ENCODE results near the gene JUN.
A peak's percentile ranks its signal among the peaks of the same experiment; 100 is the strongest.

JUN gene

GRCh38 chr1:58783993-58784757 is at the start of gene JUN:
JUN (minus strand) TSS chr1:58784047; CDS start chr1:58783070, 977 bp downstream.
- DNase-seq: peak; percentile 99

GRCh38 chr1:58833166-58833565 is 49.3 kb upstream of the JUN start:
- DNase-seq: no peak

DNA sequence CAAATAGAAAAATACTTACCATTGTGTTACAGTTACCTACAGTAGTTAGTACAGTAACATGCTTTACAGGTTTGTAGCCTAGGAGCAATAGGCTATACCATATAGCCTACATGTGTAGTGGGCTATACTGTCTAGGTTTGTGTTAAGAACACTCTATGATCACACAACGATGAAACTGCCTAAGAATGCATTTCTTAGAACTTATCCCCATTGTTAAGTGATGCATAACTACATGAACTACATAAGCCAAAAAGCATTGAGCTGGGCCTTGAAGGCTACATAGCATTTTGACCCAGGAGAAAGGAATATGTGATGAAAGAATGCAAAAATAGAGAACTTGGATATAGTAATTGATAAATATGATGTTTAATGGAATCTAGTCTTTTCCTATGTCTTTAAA is 46.4 kb upstream of the JUN start:
- DNase-seq: no peak

GRCh38 chr1:58829866-58830265 is 46.0 kb upstream of the JUN start:
- no peak for DNase-seq

GRCh38 chr1:58827298-58827697 is 43.5 kb upstream of the JUN start:
- no peak for DNase-seq

- DNase-seq: no peak
Measured at GRCh38 chr1:58824753-58825389, 41.0 kb upstream of the JUN start.

- DNase-seq: peak; percentile 31
Measured at GRCh38 chr1:58823481-58824010, 39.7 kb upstream of the JUN start.

DNA sequence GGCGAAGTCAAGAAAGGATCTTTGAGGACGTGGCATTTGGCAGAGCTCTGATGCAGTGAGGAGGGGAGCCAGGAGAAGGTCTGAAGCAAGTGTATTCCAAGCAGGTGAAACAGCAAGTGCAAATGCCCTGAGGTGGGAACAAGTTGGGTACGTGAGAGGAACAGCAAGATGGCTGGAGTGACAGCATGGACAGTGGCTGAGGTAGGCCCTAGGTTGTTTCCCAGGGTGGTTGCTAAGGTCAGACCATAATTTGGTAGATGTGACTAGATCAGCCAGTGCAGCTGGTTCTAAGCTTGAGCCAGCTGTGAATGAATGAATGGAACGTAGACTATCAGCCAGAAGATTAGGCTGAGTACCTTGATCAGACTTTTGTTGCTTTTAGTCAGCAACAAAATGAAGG is 37.5 kb upstream of the JUN start:
- DNase-seq: no peak

- DNase-seq: no peak
Measured at GRCh38 chr1:58818976-58819375, 35.1 kb upstream of the JUN start.

GRCh38 chr1:58818075-58818474 is 34.2 kb upstream of the JUN start:
- DNase-seq: no peak

DNA sequence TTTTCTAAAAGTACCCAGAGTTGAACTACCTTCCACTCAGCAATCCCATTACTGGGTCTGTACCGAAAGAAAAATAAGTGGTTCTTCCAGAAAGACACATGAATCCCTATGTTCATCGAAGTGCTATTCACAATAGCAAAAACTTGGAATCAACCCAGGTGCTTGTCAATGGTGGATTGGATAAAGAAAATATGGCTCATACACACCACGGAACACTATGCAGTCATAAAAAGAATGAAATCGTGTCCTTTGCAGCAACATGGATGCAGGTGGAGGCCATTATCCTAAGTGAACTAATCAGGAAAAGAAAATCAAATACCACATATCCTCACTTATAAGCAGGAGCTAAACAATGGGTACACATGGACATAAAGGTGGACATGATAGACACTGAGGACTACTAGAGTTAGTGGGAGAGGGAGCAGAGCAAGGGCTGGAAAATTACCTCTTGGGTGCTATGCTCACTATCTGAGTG is 32.9 kb upstream of the JUN start:
- DNase-seq: no peak

DNA sequence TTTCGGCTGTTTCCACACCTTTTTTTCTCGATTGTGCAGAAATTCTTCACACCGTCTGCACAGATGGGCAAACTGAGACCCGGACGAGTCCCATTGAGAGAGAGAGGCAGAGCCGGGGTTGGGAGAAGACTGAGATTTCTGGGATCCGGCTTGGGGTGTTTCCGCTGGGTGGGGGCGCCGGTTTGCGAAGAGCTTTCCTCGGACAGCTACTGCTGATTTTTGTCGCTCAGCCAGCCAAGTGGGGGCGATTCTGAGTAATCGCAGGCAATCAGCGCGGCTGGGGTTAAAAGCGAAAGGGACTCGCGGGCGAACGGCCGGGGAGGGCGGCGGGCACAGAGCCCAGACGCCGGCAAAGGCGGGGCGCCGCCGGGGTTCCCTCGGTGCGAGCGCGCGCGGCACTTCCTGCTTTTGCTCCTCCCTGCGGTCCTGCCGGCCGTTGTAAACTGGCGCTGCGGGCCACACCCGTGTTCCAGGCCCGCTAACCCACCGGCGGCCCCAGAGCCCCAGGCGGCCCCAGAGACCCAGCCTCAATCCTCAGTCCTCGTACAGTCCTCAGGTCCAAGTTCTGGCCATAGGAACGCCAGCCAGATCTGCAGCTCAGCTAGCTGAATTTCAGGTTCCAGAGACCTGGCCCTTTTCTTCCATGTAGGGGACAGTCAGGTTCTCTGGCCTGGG is 32.4 kb upstream of the JUN start:
- peak; percentile 88 for DNase-seq

DNA sequence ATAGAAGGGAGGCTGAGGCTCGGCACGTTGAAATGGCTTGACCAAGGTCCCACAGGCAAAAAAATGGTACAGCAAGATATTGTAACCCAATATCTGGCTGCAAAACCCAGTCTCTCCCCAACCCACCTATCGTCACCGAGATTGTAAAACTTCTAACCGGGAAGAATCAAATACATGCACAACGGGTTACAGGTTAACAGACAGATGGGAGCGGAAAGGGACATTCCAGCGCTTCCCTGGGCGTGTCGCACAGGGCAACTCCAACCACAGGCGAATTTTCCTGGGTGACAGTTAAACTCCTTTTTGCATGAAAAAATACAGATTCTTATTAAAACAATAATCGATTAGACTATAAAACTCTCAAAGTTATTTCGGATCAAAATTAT is 31.8 kb upstream of the JUN start:
- DNase-seq: no peak

DNA sequence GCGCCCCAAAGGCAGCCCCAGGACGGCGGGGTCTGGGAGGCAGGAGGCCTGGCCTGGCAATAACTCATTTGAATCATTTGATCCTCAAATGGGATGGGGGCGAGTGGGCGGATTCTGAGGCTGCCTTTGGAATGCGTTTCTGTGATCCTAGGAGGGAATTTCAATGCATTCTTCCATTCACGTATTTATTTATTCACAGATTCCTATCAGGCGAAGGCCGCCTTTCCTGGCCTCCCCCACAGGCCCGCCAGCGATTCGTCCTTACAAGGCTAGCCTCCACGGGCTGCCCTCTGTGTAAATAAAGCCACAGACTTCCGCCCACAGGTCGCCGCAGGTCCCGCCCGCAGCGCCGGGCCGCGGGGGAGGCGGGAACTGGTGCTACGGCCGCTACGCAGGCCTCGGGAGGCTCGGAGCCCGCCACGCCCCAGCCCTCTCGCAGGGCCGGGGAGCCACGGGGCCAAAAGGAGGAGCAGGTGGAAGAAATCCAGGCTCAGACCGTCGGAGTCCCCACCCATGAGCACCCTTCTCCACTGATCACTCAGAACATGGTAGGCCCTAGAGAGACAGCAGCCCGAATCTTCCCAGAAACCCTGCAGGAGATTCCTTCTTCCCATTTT is 31.3 kb upstream of the JUN start:
- DNase-seq: peak; percentile 70

GRCh38 chr1:58814251-58815068 is 30.6 kb upstream of the JUN start:
- no peak for DNase-seq

- no peak for DNase-seq
Measured at GRCh38 chr1:58813801-58814200, 30.0 kb upstream of the JUN start.

- no peak for DNase-seq
Measured at GRCh38 chr1:58813361-58813760, 29.5 kb upstream of the JUN start.

- no peak for DNase-seq
Measured at GRCh38 chr1:58812926-58813325, 29.1 kb upstream of the JUN start.

GRCh38 chr1:58812468-58812867 is 28.6 kb upstream of the JUN start:
- no peak for DNase-seq

- DNase-seq: no peak
Measured at GRCh38 chr1:58811303-58811702, 27.5 kb upstream of the JUN start.

GRCh38 chr1:58809325-58810010 is 25.6 kb upstream of the JUN start:
- DNase-seq: no peak

DNA sequence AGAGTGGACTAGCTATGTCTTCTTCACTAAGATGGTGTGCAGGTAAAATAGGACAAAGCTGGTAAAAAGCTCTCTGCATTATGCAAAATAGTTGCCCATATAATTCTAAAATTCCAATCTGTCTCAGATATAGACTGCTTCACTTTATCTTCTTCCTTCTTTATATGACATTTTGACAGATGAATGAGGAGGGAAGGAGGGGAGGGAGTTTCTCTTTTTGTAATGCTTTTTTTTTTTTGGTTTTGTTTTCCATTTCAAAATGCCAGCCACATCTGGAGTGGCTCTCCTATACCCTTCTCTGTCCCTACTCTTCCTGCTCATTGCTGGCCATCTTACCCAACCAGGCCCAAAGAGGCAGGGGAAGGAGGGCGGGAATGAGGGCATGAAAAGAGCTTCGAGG is 24.2 kb upstream of the JUN start:
- DNase-seq: no peak
